Kidney tubule cell (primary cell): Measurements from ENCODE around the gene ADGRG3.
"Not testable (repeated sequence)": the region's sequence is repeated elsewhere in the genome, so short reads cannot be mapped to it uniquely, and the experiment has no call there.

Source experiments
- DNase-seq: peaks from one replicate; pipeline ENCODE4 v3.0.0-alpha.2; 2018; ENCODE audit warnings: low spot score

ADGRG3 gene

DNA sequence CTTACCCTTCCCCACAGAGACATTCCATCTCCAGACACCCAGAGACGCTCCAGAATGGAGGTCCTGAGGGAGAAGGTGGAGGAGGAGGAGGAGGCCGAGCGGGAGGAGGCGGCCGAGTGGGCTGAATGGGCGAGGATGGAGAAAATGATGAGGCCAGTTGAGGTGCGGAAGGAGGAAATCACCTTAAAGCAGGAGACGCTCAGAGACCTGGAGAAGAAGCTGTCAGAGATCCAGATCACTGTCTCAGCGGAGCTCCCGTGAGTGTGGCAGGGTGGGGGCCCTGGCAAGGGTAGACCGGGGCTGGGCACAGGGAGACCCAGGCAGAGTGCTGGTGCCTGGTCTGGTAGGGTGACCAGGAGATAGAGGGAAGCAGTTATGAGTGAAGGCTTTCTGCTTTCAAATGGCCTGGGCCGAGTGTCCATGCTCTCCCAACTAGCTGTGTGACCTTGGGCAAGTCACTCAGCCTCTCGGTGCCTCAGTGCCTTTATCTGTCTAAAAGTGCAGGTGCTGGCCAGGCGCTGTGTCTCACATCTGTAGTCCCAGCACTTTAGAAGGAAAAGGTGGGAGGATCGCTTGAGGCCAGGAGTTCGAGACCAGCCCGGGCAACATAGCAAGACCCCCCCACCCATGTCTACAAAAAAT lies 29.9 kb downstream of the ADGRG3 start:
- DNase-seq = no peak

DNA sequence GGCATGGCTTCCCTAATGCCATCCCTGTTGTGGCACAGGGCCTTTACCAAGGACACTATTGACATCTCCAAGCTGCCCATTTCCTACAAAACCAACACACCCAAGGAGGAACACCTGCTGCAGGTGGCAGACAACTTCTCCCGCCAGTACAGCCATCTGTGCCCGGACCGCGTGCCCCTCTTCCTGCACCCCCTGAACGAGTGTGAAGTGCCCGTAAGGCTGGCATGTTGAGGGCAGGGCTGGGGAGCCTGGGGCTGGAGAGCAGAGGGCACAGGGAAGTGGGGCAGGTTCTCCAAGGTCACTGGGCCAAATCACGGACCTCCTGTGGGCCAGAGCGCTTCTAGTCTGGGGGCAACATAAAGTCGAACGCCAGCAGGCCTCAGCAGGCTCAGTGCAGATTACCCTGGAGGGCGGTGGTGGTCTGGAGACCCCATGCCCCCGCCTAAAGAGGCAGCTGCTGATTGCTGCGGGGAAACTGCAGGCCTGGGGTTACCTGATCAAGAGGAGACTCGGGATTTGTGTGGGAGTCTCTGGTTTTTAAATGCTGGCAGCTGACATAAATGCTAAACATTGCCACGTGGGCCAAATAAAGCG lies 30.8 kb downstream of the ADGRG3 start:
- no peak for DNase-seq

DNA sequence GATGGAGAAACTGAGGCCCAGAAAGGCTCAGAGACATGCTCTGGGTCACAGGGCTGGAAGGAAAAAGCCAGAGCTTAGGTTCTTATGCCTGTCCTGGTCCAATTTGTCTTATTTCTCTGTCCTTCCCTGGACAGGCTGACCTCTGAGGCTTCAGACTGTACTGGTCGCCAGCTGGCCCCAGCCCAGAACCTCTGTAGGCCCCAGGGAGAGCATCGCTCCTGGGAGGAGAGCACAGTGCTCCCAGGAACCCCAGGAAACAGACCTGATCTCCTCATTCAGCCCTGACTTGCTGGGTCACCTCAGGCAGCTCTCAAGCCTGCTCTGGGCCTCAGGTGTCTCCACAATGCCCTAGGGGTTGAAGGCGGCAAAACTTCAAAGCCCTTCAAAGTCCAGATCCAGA lies 31.4 kb downstream of the ADGRG3 start:
- no peak for DNase-seq

DNA sequence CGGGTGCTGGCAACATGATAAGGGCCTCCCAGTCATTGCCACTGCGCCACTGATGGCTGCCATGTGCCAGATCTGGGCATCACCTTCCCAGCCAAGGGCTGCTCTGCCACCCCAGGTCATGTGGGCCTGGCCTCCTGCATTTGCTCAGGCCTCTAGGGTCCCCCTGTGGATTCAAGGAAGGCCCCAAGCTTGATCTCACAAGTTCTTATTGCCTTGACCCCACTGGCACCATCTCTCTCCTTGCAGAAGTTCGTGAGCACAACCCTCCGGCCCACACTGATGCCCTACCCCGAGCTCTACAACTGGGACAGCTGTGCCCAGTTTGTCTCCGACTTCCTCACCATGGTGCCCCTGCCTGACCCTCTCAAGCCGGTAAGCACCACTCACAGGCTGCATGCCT lies 31.8 kb downstream of the ADGRG3 start:
- DNase-seq = no peak

DNA sequence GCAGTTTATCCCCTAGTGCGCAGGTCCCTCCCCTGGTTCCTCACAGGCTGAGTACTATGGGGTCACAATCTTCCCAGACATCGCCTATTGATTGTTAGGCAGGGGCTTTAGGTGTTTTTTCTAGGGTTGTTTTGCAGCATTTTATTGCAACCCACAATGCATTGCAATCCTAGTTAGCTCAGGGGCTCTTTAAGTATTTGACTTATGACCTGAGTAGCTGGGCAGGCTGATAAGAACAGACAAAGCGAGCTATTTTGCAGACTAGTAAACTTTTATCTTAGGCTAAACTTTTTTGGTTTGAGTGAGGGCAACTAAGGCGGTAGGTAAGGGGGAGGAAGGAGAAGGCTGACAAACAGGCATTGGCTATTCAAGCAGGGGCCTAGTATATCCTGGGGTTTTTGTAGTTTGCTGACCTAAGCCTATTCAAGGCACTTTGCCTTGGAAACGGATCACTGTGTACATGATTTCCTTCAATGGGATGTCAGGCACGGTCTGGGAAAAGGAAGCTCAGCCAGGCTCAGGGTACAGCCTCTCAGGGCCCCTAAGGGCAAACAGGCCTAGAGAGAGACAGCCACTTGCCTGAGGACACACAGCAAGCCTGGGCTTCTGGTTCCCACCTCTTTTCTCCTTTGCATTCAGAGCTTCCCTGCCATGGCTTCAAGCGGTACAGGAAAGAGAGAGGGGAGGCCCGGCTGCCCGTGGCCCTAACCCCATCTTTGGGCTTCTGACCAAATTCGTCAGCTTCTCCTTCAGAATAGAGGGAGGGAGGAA lies 32.9 kb downstream of the ADGRG3 start:
- no peak for DNase-seq

GRCh38 chr16:57701759-57702371 lies 33.8 kb downstream of the ADGRG3 start:
- DNase-seq = no peak

DNA sequence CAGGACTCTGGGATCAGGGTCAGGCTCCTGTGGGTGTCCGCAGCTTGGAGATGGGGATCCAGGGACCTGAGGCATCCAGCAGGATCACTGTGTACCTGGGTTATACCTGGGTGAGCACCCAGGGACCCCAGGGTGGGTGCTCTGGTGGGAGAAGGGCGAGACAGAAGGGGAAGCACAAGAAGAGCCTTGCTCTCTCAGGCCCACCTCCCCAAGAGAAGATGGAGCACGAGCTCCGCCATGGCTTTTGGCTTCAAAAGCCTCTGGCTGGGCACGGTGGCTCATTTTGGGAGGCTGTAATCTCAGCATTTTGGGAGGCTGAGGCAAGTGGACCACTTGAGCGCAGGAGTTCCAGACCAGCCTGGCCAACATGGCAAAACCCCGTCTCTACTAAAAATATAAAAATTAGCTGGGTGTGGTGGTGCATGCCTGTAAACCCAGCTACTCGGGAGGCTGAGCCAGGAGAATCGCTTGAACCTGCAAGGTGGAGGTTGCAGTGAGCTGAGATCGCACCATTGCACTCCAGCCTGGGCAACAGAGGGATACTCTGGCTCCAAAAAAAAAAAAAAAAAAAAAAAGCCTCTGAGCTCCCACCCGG lies 35.4 kb downstream of the ADGRG3 start:
- no peak for DNase-seq

GRCh38 chr16:57704011-57704904 lies 36.2 kb downstream of the ADGRG3 start:
- no peak for DNase-seq

DNA sequence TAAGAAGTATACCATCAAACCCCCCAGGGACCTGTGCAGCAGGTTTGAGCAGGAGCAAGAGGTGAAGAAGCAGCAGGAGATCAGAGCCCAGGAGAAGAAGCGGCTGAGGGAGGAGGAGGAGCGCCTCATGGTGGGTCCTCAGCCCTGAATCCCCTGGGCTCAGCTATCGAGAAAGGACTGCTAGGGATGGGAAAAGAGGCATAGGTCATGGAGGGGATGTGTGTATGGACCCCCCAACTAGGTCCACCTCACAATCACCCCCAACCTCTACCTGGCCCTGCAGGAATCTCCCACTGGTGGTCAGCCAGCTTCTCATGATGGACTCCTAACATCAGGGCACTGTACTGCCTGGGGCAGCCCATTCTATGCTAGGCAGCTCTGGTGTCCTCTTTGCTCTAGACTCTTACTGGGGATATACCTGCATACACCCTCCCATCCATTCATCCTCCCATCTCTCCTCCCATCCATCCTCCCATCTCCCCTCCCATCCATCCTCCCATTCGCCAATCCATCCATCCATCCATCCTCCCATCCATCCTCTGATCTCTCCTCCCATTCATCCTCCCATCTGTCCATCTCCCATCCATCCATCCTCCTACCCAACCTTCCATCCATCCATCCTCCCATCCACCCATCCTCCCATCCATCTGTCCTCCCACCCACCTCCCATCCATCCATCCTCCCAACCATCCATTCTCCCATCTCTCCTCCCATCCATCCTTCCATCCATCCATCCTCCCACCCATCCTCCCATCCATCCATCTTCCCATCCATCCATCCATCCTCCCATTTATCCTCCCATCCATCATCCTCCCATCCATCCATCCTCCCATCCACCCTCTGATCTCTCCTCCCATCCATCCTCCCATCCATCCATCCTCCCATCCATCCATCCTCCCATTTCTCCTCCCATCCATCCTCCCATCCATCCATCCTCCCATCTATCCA lies 37.1 kb downstream of the ADGRG3 start:
- DNase-seq = no peak

DNA sequence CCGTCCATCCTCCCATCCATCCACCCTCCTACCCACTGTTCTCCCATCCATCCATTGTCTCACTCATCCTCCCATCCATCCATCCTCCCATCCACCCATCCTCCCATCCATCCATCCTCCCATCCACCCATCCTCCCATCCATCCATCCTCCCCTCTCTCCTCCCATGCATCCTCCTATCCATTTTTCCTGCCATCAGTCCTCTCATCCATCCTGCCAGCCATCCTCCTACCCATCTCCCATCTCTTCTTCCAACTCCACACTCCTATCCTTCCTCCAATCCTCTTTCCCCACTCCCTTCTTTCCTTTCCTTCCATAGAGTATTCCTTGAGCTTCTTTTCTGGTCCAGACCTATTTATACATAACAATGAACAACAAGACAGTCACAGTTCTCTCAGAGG lies 38.6 kb downstream of the ADGRG3 start:
- DNase-seq = no peak

DNA sequence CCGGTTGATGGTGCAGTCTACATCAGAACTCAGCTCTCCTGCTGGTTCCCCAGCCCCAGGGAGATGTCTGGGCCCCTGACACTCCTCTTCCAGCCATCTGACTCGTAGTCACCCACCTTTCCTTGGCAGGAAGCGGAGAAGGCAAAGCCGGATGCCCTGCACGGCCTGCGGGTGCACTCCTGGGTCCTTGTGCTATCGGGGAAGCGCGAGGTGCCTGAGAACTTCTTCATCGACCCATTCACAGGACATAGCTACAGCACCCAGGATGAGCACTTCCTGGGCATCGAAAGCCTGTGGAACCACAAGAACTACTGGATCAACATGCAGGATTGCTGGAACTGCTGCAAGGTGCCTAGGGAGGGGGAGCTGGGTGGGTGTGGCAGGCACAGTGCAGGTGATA lies 39.2 kb downstream of the ADGRG3 start:
- DNase-seq = no peak

DNA sequence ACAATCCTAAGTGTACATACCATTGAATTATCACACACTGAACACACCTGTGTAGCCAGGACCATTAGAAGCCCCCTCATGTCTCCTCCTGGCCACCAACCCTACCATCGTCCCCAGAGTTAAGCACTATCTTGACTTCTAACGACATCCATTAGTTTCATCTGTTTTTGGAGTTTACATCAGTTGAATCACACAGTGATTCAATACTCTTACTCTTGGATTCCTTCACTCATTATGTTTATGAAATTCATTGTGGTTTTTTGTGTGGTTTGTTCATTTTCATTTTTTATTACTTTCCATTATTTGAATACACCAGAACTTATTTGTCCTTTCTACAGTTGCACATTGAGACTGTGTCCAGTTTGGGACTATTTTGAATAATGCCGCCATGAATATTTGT lies 40.1 kb downstream of the ADGRG3 start:
- DNase-seq = no peak

DNA sequence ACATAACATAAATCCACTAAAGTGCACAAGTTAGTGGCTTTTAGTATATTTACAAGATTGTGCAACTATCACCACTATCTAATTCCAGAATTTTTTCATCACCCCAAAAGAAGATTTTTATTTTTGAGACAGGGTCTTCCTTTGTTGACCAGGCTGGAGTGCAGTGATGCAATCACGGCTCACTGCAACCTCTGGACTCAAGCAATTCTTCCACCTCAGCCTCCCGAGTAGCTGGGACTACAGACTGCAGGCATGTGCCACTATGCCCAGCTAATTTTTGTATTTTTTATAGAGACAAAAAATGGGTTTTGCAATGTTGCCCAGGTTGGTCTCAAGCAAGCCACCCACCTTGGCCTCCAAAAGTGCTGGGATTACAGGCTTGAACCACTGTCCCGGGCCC lies 41.6 kb downstream of the ADGRG3 start:
- DNase-seq = no peak

- DNase-seq = no peak
These were observed 43.2 kb downstream of the ADGRG3 start for GRCh38 chr16:57711346-57711745.

DNA sequence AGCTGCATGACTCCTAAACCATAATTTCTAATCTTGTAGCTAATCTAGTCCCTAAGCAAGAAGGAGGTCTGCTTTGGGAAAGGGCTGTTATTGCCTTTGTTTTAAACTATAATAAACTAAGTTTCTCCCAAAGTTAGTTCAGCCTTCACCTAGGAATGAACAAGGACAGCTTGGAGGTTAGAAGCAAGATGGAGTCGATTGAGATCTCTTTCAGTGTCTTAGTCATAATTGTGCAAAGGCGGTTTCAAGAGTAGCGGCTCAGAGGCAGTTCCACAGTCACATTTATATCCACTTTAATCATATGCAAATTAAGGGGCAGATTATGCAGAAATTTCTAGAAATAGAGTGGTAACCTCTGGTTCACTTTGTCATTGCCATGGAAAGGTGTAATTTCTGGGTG lies 43.9 kb downstream of the ADGRG3 start:
- DNase-seq = no peak

GRCh38 chr16:57712569-57712968 lies 44.5 kb downstream of the ADGRG3 start:
- not testable (repeated sequence) for DNase-seq

GRCh38 chr16:57713596-57713995 lies 45.5 kb downstream of the ADGRG3 start:
- DNase-seq = no peak

DNA sequence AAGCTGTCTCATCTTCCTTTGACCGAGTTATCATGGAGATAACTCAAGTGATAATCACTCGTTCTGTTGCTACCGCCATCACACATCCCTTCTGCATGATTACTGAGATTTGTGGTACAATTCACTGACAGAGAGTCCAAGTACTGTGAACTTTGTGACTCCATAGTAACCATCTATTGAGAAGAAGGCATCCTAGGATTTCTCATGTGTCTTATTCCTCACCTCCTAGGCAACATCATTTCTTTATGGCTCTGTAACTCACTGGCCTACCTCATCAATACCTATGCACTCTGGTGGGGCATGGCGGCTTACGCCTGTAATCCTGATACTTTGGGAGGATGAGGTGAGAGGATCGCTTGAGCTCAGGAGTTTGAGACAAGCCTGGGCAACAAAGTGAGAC lies 45.9 kb downstream of the ADGRG3 start:
- no peak for DNase-seq

DNA sequence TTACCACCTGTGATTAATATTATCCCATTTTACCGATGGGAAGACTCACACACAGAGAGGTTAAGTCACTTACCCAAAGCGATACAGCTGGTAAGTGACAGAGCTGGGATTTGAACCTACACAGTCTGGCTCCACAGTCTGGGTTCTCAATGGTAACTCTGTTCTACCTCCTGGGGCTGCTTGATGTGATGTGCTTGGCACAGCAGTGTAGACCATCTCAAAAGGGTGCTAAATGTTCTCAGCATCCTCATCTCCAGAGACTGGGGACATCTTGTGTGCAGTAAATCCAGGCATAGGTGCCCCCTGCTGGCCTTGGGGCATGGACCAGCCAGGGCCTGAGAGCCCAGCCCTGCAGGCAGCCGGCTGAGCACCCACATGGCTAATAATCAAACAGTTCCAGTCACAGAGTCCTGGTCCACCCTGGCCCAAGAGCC lies 52.1 kb downstream of the ADGRG3 start:
- DNase-seq = peak; percentile 72
